ENCODE data around the gene SLCO2B1. TPM values are rescaled to one million over a fixed set of nuclear protein-coding genes. Genes with fewer than 3 reads are reported as not detected.

SLCO2B1 gene
- total RNA-seq, 4 donors from 2014 or later = 51.5 to 151 (median 106) TPM

DNA sequence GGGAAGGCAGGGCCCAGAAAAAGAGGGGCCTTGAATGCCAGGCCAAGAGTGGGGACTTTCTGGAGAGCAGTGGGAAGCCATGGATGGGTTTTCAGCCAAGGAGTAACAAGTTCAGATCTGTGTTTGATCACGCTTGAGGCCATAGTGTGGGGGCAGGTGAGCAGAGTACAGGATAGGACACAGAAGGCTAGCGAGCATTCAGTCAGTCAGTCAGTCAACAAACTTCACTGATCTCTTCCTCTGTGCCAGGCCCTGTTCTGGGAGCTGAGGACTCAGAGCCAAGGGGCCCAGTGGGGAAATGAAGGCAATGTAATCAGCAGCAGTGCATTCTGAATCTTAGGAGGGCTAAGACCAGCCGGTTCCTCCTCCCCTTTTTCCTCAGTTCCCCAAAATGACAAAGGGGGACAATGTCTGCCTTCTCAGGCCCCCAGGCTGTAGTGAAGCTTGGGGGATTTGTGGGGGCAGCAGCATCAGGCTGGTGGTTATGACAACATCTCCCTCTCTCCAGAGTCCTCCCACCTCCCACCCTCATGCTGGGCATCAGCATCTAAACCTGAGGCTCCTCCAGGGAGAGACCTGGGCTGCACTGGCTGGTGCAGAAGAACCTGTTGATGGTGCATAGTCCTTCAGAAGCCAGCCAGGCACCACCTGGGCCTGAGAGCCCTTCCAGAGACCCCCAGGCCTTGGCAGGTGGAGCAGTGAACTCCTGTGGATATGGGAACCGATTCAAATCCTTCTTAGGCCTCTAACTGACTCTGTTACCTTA is 46.8 kb downstream of the SLCO2B1 start:
- no peak for TF ChIP-seq CTCF (IDR thresholded peaks at IDR 0.05)
- no peak for DNase-seq (ENCODE audit: low spot score)
- ATAC-seq (ENCODE audit: low FRiP score) = no peak

- TF ChIP-seq CTCF (IDR thresholded peaks at IDR 0.05) = no peak
- no peak for ATAC-seq (ENCODE audit: low FRiP score)
- DNase-seq (ENCODE audit: low spot score) = no peak
These were observed 47.5 kb downstream of the SLCO2B1 start for GRCh38 chr11:75198278-75198973.

DNA sequence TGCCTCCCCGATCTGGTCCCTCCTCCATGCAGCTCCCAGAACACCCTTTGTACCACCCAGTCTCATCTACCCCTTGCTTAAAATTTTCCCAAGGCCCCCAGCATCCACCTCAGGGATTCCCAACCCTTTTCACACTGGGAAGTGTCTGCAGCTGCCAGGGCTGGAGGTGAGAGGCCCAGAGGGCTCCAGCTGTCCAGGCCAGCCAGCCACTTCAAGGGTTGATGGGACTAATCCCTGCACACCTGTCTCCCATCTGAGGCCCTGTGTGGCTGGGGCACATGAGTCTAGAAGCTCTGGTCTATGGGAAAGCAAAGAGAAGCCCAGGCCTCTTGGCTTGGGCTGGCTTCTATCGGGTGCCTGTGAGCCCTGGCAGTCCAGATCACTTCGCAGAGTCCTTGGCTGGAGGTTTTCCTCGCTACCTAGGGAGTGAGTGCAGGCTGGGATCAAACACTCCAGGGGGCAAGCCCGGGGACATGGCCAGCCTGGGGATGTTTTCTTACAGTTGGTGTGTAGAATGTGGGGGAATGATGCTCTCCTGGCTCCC is 48.6 kb downstream of the SLCO2B1 start:
- no peak for ATAC-seq (ENCODE audit: low FRiP score)
- TF ChIP-seq CTCF (IDR thresholded peaks at IDR 0.05) = no peak
- DNase-seq (ENCODE audit: low spot score) = no peak

DNA sequence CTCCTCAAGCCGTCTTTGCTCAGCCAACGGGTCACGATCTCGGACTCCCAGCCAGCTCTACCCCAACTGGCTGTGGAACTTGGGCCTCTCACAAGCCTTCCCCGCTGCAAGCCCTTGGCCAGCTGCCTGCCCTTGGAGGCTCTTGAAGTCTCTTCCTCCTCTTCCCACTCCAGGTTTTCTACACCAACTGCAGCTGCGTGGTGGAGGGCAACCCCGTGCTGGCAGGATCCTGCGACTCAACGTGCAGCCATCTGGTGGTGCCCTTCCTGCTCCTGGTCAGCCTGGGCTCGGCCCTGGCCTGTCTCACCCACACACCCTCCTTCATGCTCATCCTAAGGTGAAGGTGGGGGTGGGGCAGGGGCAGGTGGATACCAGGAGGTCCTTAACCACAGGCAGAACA is 49.1 kb downstream of the SLCO2B1 start:
- no peak for TF ChIP-seq CTCF (IDR thresholded peaks at IDR 0.05)
- no peak for DNase-seq (ENCODE audit: low spot score)
- no peak for ATAC-seq (ENCODE audit: low FRiP score)

DNA sequence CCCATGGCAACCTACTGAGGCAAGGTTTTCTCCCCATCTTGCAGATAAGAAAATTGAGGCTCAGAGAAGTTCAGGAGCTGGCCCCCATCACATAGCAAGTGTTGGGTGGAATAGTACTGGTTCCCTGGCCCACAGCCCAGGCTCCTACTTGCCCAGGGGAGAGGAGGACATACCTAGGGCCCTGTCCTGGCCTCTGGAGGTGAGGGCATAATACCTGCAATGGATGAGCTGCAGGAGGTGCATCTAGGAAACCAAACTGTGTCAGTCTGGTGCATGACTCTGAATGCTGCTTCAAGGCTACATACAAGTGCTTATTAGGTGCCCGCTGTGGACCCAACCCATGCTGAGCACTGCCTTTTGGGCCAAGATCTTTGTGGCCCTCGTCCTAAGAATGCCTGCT is 49.6 kb downstream of the SLCO2B1 start:
- TF ChIP-seq CTCF (IDR thresholded peaks at IDR 0.05) = no peak
- ATAC-seq (ENCODE audit: low FRiP score) (no peak), DNase-seq (ENCODE audit: low spot score) (no peak)

GRCh38 chr11:75201771-75202170 is 50.9 kb downstream of the SLCO2B1 start:
- no peak for DNase-seq (ENCODE audit: low spot score)
- TF ChIP-seq CTCF (IDR thresholded peaks at IDR 0.05) = no peak
- ATAC-seq (ENCODE audit: low FRiP score) = no peak
